ENCODE data around the gene CLN5. TPM values are rescaled to one million over a fixed set of nuclear protein-coding genes. Genes with fewer than 3 reads are reported as not detected.
A peak's percentile ranks its signal among the peaks of the same experiment; 100 is the strongest.

Gene CLN5
- total RNA-seq, 1 donor from 2014 or later = 23.6 TPM

DNA sequence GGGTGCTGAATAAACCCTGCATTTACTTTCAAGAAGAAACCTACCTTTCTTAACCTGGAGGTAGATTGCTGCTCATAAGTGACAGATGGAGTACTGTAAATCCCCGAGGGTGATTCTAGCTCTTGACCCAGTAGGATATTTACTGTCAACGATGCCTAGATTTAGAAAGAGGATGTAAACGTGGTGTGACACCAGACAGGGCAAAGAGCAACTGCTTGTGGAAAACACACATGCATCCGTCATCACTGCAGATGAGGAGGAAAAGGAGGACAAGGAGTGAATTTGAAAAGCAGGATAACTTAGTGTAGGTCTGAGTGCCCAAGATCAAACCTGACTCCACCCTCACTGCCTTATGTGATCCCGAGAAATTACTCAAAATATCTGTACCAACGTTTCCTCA is 9.8 kb upstream of the CLN5 start:
- ATAC-seq (ENCODE audit: low read depth) (no peak), DNase-seq (no peak)
- TF ChIP-seq, protein P1, sequence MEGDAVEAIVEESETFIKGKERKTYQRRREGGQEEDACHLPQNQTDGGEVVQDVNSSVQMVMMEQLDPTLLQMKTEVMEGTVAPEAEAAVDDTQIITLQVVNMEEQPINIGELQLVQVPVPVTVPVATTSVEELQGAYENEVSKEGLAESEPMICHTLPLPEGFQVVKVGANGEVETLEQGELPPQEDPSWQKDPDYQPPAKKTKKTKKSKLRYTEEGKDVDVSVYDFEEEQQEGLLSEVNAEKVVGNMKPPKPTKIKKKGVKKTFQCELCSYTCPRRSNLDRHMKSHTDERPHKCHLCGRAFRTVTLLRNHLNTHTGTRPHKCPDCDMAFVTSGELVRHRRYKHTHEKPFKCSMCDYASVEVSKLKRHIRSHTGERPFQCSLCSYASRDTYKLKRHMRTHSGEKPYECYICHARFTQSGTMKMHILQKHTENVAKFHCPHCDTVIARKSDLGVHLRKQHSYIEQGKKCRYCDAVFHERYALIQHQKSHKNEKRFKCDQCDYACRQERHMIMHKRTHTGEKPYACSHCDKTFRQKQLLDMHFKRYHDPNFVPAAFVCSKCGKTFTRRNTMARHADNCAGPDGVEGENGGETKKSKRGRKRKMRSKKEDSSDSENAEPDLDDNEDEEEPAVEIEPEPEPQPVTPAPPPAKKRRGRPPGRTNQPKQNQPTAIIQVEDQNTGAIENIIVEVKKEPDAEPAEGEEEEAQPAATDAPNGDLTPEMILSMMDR (IDR thresholded peaks at IDR 0.05) = no peak
- Mint-ChIP-seq H3K9me3 (no peaks in the 10 kb centered on the region), H3K27ac (no peak overlapping the region), H3K36me3 (ENCODE audit: low read depth) (no peaks in the 10 kb centered on the region), H3K4me1 (peaks cover 2% of the 10 kb centered on the region), H3K27me3 (peaks cover 12% of the 10 kb centered on the region), H3K4me3 (no peak overlapping the region)
- CTCF ChIA-PET = no interaction called here
- intact Hi-C loops (cut with micrococcal nuclease) = loop anchor here (5.0 kb wide), 1 partner anchor 1285 kb away; no protein-coding TSS in a partner anchor
- POLR2A ChIA-PET = no interaction called here

DNA sequence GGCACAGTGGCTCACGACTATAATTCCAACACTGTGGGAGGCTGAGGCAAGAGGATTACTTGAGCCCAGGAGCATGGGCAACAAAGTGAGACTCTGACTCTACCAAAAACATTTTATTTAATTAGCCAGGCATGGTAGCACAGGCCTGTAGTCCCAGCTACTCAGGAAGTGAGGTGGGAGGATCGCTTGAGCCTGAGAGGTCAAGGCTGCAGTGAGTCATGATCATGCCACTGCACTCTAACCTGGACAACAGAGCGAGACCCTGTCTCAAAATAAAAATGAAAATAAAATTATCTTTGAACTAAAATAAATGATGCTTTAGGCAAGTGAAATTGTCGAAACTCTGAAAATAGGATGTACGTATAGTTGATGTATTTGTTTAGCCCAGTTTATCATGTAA is 8.2 kb upstream of the CLN5 start:
- no peaks in the 10 kb centered on the region for H3K9me3 Mint-ChIP-seq
- H3K27ac Mint-ChIP-seq = no peak overlapping the region
- peaks cover 2% of the 10 kb centered on the region for H3K4me1 Mint-ChIP-seq
- POLR2A ChIA-PET = no interaction called here
- CTCF ChIA-PET = no interaction called here
- H3K4me3 Mint-ChIP-seq = no peak overlapping the region
- no peaks in the 10 kb centered on the region for H3K36me3 Mint-ChIP-seq (ENCODE audit: low read depth)
- intact Hi-C loops (cut with micrococcal nuclease) = loop anchor here (5.0 kb wide), 1 partner anchor 1286 kb away; no protein-coding TSS in a partner anchor
- ATAC-seq (ENCODE audit: low read depth) = no peak
- TF ChIP-seq, protein P1 (IDR thresholded peaks at IDR 0.05) = no peak
- DNase-seq = no peak
- peaks cover 8% of the 10 kb centered on the region for H3K27me3 Mint-ChIP-seq

DNA sequence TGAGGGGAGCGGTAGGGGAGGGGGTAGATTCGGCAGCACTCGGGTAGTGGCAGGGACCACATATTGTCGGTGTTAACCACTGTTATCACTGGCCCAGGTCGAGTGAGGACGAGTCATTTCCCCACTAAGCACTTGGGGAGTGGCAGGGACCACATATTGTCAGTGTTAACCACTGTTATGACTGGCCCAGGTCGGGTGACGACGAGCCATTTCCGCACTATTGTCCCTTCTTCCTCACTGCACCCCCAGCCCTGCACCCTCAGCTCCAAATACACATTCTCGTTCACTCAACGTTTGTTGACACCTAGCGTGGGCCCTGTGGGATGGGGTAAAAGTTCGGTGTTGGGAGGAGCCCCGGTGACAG is 467 bp upstream of the CLN5 start:
- TF ChIP-seq, protein P1 (IDR thresholded peaks at IDR 0.05) = no peak
- intact Hi-C loops (cut with micrococcal nuclease) = loop anchor here (1.0 to 5.0 kb wide), 2 partner anchors 11 to 1444 kb away; partner anchors contain the start of gene UCHL3
- peaks cover 14% of the 10 kb centered on the region for H3K36me3 Mint-ChIP-seq (ENCODE audit: low read depth)
- no peak for DNase-seq
- ChIA-PET CTCF (interaction anchor here (1.3 kb wide), 1 partner anchor 11 kb away, joined by 6 read pairs; no protein-coding TSS in a partner anchor), POLR2A (interaction anchor here (0.6 to 4.7 kb wide), 12 partner anchors 8 to 1442 kb away, joined by 3 to 76 read pairs (median 4); partner anchors contain the start of genes FBXL3, KCTD12 and UCHL3)
- peak; percentile 35 for ATAC-seq (ENCODE audit: low read depth)
- H3K4me1 Mint-ChIP-seq = peaks cover 31% of the 10 kb centered on the region
- H3K27me3 Mint-ChIP-seq = no peaks in the 10 kb centered on the region
- peak overlapping the region; percentile 97 for H3K27ac Mint-ChIP-seq
- H3K4me3 Mint-ChIP-seq = peak overlapping the region; percentile 98
- no peaks in the 10 kb centered on the region for H3K9me3 Mint-ChIP-seq

GRCh38 chr13:76992548-76993001 is 694 bp downstream of the CLN5 start:
- H3K27ac Mint-ChIP-seq = peak overlapping the region; percentile 97
- intact Hi-C loops (cut with micrococcal nuclease) = loop anchor here (1.0 to 5.0 kb wide), 6 partner anchors 17 to 1666 kb away; partner anchors contain the start of genes KCTD12, OBI1 and UCHL3
- H3K9me3 Mint-ChIP-seq = no peaks in the 10 kb centered on the region
- TF ChIP-seq, protein P1 (IDR thresholded peaks at IDR 0.05) = no peak
- H3K27me3 Mint-ChIP-seq = no peaks in the 10 kb centered on the region
- ChIA-PET POLR2A (interaction anchor here (0.7 to 4.7 kb wide), 8 partner anchors 9 to 437 kb away, joined by 3 to 76 read pairs (median 4); partner anchors contain the start of gene FBXL3), CTCF (interaction anchor here (1.1 to 1.4 kb wide), 4 partner anchors 9 to 33 kb away, joined by 4 to 7 read pairs (median 5); no protein-coding TSS in a partner anchor)
- H3K4me3 Mint-ChIP-seq = peak overlapping the region; percentile 98
- DNase-seq (peak; percentile 23), ATAC-seq (ENCODE audit: low read depth) (no peak)
- peaks cover 34% of the 10 kb centered on the region for H3K4me1 Mint-ChIP-seq
- peaks cover 25% of the 10 kb centered on the region for H3K36me3 Mint-ChIP-seq (ENCODE audit: low read depth)

DNA sequence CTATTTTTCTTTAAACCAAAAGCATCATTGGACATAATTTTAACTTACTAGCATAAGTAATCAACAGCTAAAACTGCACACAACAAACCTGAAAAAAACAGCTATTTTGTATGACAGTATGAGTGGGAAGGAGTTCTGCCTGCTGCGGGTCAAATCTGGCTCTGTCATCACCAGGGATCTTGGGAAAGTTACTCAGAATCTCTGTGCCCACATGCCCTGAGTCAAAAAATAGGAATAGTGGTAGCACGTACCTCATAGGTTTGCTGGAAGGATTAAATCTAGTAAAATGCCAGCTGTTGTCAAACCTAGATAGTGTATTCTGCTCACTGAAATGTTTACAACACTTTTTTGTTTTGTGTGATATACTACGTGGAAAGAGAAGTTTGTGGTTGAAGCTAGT is 1.1 kb downstream of the CLN5 start:
- H3K4me1 Mint-ChIP-seq = peaks cover 37% of the 10 kb centered on the region
- no peaks in the 10 kb centered on the region for H3K9me3 Mint-ChIP-seq
- H3K4me3 Mint-ChIP-seq = peak overlapping the region; percentile 98
- ChIA-PET CTCF (interaction anchor here (1.1 to 1.4 kb wide), 5 partner anchors 8 to 33 kb away, joined by 4 to 7 read pairs (median 5); no protein-coding TSS in a partner anchor), POLR2A (interaction anchor here (0.6 to 4.7 kb wide), 7 partner anchors 9 to 387 kb away, joined by 3 to 76 read pairs (median 5); partner anchors contain the start of gene FBXL3)
- peaks cover 28% of the 10 kb centered on the region for H3K36me3 Mint-ChIP-seq (ENCODE audit: low read depth)
- ATAC-seq (ENCODE audit: low read depth) (no peak), DNase-seq (no peak)
- no peaks in the 10 kb centered on the region for H3K27me3 Mint-ChIP-seq
- intact Hi-C loops (cut with micrococcal nuclease) = loop anchor here (2.0 to 5.0 kb wide), 2 partner anchors 1446 to 1666 kb away; partner anchors contain the start of genes OBI1 and UCHL3
- TF ChIP-seq, protein P1 (IDR thresholded peaks at IDR 0.05) = no peak
- H3K27ac Mint-ChIP-seq = peak overlapping the region; percentile 97

Measured in activated B cell treated with CpG ODN at 0.5 μM for 24 hours (primary cell).